ENCODE measurements around the gene PIGN.
"Not testable (repeated sequence)": the region's sequence is repeated elsewhere in the genome, so short reads cannot be mapped to it uniquely, and the experiment has no call there.

The PIGN gene

DNA sequence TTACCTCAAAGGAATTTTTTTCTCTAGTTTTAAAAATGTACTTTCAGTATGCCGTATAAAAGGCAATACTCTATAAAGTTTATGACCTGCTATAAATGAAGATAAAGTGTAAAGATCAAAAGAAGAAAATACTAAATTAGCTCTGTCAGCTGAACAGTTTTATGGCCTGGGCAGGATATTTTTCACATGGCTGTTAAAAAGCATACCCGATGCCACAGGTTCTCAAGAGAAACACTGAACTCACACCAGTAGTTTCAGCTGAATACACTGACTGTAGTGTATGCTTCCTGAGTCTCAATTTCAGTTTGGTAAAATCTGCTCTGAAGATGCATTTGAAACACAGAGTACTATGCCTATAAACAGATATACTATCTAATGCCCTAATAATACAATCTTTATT is 126.0 kb downstream of the PIGN start:
- no peak for DNase-seq

DNA sequence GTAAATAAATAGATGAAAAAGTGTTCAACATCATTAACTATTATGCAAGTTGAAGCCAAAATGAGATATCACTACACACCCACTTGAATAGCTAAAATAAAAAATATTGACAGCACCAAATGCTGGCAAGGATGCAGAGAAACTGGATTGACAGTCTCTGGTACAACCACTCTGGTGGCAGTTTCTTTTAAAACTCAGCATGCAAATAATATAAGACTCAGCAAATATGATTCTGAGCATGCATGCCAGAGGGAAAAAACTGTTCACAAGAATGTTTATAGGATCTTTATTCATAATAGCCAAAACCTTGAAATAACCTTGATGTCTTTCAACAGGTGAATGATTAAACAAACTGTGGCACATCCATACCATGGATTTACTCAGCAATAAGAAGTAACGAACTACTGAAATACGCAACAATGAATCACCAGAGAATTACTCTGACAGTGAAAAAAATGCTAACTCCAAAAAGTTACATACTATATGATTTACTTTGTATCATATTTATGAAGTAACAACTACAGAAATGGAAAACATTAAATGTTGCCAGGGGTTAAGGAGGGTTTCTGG is 131.8 kb downstream of the PIGN start:
- DNase-seq = no peak

DNA sequence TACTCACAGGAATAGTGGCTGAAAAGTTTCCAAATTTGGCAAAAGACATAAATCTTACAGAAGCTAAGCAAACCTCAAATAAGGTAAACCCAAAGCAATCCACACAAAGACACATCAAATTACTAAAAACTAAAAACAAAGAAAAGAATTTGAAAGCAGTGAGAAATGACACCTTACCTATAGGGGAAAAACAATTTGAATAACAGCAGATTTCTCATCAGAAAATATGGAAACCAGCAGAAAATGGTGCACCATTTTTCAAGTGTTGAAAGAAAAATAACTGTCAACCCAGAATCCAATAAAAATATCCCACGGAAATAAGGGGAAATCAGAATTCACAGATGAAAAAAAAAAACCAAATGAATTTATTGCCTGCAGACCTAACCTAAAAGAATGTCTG is 138.6 kb downstream of the PIGN start:
- DNase-seq = no peak

DNA sequence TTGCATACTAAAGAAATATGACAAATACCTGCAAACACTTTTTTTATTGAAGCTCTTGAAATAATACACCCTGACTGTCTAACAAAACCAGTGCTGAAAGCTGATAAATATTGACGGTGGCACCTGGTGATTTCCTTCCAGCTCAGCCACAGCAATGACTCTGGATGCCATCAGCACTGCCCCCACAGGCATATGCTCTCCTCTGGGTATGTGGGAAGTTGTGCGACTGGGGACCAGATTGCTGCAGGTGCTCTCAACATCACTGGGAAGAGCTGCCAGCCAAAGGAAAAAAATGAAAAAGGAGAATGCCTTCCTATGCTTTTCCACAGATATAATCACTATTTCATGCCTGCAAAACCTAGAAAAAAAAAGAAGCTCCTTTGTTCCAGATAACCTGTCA is 141.5 kb downstream of the PIGN start:
- DNase-seq = no peak

DNA sequence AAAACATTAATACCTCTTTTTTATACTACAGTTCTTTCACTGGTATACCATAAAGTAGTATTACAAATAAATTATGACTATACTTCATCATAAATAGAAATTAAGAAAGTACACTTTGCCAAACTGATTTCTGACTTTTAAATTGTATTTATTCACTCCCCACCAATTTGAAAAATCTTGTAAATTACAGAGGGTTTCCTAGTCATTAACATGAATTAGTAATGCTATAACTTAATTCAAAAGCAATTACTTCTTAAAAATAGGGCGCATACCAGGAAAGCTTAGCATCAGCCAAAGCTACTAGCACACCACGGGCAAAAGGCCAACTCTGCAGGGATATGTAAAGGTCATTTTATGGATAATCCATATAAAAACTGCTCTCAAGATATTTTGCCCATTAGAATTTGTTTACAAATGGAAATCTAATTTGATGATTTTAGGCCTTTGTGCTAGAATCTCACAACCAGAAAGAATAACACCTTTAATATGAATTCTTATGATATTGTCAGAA is 142.3 kb downstream of the PIGN start:
- DNase-seq = no peak

DNA sequence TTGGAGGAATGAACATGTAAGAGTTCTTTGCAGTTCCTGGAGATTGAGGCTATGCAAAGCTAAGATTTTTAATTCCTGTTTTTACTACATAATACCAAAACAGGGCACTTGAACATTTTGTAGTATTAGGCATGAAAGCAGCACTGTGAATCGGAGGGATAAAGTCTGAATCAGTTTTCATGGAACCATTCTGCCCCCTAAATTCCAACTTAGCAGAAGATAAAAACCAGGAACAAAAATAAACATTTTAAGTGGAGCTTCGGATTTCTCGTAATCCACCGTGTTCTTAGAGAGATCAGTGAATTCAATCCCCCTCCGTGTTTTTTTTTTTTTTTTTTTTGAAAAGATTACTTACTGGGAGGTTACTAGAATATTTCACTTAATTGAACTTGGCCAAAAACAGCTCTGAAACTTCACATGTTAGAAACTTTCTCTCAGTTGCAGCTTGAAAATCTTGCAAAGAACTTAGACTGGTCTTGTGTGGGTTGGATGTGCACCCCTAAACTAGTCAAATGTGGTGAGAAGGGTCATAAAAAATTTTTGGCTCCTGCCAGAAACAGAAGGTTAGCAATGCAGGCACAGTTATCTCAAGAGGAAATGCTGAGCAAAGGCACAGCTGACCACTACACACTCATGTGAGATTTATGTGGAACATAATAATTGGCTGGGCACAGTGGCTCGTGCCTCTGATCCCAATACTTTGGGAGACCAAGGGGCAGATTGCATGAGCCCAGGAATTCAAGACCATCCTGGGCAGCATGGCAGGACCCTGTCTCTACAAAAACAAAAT is 148.7 kb downstream of the PIGN start:
- peak; percentile 18 for DNase-seq

DNA sequence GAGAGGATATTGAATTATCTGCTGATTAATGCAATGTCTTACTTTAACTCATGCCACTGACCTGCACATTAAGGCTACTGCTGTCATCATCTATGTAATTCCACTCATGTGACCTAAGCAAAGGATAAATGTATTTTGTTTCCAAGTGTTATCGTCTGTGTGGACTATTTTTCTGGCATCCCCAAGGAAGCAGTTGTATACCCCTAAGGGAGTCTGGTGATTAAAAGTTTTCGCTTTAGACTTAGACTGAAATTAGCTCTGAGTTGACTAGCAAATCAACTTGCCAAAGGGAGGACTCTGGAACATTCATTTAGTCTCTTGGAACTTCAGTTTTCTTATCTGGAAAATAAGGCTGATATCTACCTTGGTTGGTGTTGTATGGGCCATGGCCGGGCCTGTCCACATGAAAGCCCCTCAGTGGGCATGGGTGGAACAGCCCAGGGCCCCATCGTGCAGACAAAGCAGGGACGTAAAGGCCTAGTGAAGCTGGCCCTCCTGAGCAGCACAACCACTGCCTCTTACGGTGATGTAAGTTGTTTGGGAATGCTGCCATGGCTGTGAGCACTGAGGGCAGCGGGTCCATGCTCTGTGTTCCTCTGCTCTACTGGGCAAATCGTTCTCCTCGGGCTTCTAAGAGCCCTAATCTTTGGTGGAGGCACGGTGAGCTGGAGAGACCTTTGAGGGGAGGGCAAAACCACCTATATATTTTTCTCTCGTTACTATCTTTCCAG is 149.7 kb downstream of the PIGN start:
- no peak for DNase-seq

DNA sequence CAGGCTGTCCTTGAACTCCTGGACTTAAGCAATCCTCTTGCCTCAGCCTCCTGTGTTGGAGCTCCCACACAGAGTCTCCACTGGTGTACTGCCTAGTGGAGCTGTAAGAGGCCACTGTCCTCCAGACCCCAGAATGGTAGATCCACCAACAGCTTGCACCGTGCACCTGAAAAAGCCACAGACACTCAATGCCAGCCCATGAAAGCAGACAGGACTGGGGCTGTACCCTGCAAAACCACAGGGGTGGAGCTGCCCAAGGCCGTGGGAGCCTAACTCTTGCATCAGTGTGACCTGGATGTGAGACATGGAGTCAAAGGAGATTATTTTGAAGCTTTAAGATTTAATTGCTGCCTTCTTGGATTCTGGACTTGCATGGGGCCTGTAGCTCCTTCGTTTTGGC is 152.6 kb downstream of the PIGN start:
- DNase-seq = not testable (repeated sequence)

DNA sequence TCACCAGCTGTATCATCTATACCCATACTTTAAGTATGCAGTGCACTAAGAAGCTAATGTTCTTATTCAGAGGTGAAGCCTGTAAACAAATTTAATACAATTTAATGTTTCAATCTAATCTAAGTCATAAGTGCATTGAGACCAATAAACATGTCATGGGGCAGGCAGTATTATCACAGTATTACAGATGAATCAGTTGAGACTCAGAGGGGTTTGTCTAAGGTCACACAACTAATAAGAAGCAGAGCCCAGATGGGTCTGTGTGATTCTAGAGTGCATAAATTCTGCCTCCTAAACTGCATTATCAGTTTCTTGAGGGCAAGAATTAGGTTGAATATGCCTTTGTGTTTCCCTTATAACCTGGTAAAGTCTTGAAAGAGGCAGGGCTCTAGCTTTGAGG is 153.1 kb downstream of the PIGN start:
- no peak for DNase-seq

DNA sequence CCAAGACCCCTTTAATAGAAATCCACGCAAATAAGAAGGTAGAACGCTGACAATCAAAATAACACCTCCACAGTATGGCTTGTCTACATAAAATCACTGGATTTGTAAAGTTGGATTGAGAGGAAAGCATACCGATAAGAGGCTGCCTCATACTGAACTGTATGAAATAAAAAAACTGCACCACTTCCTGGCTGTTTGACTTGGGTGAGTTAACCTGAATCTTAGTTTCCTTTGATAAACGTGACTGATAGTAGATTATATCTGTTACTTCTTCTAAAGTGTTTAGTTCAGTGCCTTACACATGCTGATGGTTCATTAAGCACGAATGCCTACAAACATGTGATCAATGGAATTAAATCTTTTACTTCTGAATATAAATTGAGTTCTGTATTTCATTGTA is 153.6 kb downstream of the PIGN start:
- DNase-seq = no peak

DNA sequence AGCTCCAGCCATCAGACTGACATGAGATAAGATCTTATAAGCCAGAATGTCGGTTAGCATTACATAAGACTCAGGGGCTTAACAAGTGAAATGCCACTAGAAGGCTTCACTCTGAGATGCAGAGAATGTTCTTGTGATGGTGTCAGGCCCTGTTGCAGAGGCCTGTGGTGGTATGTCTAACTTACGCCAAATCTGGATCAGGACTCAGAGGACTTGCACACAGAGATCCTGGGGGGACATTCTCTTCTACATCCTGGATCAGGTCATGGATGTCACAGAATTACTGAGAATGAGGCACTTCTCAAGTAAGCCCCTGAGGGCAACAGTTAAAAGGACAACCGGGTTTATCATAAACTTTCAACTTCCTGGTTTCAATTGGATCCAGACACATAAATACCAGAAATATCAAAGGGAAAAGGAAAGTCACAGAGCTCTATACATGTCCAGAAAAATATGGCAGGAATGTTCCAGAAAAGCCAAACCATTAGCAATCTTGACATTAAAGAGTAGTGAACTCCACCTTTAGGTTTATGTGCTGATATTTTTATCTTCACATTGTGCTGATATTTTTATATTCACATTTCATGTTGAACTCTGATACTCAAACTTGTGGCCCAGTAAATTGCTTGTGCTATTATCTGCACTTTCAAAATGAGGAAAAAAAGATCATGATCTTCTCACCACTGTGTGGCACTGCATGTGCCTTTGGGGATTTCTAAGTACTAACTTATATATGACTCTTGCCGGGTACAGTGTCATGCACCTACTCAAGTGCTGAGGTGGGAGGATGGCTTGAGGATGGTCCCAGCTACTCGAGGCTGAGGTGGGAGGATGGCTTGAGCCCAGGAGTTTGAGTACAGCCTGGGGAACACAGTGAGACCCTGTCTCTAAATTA is 156.5 kb downstream of the PIGN start:
- no peak for DNase-seq

DNA sequence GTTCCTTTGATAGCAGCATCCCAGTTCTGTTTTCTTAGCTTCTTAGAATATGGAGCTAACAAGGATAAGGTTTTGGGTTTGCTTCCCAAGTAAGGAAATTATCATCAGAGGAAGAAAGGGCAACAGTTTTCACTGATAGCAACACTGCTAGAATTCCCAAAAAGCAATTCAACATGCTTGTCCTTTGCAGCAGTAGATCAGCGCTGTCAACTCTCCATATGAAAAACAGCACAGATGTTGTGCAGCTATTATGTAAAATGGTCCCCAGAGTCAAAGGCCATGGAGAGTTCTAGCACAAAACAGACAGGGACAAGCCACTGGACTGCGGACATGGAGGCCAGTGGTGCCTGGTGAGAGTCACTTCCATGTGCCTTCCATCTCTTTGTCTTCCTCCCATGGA is 158.1 kb downstream of the PIGN start:
- DNase-seq = no peak

DNA sequence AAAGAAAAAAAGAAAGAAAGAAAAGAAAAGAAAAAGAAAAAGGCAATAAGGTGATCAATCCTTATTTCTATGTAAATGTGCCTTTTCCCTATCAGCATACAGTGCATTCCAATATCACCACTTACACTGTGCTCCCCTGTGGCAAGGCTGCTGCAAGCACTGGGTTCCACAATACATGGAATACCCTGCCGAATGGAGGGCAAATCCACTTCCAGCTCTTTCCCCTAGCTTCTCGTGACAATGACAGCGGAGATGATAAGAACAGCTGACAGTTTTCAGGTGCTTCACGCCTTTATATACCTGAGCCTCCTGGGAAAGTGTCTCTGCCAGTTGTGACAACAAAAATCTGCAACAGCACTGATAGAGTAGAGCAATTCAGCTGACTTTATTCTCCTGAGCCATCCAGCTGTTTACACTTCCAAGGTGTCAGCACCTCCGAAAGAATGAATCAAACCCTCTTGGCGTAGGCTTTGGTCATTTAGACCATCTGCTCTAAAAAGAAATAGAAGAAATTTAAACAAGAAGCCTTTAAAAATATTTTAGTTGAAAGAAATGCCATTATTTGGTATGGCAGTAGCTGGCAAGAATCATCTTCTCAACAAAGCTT is 158.8 kb downstream of the PIGN start:
- DNase-seq = no peak

DNA sequence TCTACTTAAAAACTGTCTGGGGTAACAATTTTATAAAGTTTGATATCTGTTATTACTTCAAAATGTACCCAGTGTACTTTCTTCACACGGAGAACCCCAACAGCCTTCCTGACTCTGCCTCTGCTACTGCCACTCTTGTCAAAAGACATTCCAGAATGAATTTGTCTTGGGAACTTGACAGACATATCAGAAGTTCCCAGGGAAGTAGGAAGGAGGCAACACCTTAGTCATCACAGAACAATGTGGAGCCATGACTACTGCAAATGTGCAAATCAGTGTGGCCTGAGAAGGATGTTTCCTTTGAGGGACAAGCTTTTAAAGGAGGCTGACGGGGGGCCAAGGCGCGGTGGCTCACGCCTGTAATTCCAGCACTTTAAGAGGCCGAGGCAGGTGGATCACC is 160.3 kb downstream of the PIGN start:
- DNase-seq = peak; percentile 46

DNA sequence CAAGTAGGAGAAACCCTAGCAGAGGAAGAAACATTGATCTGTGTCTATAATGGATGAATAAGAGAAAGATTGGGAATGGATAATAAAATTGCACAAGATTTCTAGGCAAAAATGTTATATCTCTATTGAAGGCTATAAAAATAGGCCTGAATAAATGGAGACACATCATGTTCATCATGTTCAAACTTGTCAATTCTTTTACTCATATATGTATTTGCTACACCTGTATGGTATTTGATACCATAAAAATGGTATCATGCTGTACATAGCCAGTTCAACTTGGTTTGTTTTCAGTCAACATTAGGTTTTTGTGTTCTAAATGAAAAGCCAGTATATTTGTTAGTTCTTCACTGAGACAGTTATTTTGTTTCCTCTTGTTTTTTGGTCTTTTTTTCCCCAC is 161.9 kb downstream of the PIGN start:
- no peak for DNase-seq

DNA sequence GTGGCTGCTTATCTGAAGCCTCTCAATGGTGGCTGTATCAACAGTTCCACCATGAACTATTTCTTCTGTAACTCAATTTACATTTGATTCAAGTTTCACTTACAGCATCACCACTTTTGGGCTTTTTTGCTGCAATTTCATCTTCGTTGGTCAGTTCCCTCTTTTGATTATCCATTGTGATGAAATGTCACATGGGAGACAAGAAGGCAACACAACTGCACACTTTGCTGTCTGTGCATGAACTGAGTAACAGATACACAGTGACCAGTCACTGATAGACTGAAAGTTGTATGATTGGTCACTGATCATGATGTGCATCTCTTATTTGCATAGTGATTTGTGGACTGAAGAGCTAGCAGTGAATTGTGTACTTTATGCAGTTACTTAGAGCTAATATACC is 163.3 kb downstream of the PIGN start:
- DNase-seq = no peak

DNA sequence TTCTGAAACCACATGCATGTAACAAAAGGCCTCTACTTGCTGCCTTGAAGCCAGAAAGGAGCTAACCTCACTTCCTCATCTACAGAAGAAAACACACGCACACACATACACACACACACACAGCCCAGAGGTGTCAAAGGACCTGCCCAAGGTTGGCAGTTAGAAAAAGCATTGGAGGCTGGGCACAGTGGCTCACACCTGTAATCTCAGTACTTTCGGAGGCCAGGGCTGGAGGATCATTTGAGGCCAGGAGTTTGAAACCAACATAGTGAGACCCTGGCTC is 168.2 kb downstream of the PIGN start:
- no peak for DNase-seq

DNA sequence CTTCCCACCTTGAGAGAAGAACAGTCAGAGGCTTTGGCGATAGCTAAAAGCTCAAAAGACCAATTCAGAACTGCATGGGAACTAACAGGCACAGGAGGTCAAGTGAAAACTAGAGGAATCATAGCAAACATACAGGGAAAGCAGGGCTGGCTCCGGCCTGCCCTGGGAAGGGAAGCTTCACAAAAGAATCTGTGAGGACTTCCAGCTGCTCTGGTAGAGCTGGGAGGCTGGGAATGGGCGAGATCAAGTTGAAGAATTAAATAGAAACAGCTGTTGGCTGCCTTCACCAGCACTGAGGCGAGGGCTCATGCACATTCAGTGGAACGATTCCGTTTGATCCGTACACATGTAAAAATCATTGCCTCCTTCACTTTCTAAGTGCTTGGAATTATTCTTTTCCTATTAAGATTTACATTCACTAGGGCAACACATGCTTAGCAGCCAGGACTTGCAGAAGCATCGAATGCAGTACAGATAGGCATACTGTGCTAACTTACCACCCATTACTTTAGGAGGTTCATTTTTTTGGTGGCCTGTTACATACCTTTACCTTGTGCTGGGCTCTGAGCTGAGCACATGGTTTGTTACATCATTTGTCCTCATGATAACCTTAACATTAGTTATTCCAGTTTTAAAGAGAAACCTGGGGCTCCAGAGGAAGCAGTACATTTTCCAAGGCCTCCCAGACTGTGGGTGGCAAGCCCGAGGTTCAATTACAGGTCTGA is 168.7 kb downstream of the PIGN start:
- peak; percentile 45 for DNase-seq

DNA sequence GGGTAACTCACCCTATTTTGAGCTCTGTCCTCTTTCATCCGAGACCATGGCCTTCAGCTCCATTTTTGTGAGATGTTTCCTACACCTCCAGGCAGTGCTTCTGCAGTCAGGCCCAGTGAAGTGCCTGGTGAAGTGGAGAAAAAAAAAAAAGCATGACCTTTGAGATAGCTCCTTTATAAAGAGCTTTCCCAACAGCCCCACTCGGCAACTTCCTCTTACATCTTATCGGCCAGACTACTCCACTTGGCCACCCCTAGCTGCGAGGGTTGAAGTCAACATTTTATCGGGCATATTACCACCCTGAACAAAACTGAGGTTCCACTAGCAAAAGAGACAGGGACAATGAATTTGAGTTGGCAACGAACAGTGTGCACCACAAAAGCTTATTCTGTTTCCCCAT is 169.2 kb downstream of the PIGN start:
- no peak for DNase-seq

DNA sequence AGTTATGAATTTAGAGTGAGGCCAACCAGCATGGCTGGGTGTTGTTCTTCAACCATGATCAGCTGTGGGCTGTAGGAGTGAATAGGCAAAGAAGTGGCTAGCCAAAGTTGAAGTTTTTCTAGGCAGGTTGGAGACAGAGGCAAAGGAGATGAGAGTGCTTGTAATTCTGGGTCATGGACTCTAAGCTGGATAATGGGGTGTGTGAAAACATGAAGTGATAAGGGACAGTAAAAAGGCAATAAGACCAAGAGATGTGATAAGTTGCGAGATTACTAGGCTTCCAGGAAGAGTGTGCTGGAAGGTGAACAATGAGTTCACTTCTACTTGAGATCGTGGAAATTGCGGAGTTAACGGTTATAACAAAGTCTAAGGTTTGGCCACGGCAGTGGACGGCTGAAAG is 175.4 kb downstream of the PIGN start:
- DNase-seq = no peak

DNA sequence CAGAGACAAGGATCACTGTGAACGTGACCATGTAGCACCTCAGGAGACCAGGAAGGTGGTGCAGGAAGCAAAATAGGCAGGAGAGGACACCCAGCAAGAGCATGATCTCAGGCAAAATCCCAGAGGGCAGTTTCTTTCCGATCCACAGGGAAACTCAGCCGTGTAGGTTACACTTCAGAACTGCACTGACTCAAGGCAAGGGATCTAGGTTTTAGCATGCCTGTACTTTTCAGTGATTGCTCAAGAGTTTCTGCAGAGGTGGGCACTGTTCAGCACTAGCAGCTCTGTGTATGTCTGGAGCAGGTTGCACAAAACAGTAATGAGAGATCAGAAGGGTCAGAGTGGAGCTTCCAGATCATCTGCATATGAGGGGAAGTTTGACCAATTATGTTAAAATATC is 177.3 kb downstream of the PIGN start:
- DNase-seq = no peak

DNA sequence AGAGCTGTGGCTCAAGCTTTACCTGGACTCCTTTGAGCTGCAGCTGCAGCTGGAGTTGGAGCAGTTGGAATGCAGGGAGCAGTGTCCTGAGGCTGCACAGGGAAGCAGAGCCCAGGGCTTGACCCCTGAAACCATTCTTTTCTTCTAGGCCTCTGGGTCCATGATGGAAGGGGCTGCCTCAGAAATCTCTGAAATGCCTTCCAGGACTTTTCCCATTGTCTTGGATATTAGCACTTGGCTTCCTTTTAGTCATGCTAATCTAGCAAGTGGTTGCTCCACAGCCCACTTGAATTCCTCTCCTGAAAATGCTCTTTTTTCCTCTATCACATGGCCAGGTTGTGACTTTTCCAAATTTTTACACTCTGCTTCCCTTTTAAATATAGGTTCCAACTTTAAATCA is 185.5 kb downstream of the PIGN start:
- no peak for DNase-seq

All from HCEC 1CT (cell line).